HepG2 (cell line): Measurements from ENCODE around the gene PHF8. TPM values are rescaled to one million over a fixed set of nuclear protein-coding genes. Genes with fewer than 3 reads are reported as not detected.

Experiments
- CSRNP1 ChIP-seq: sonication (generic); formaldehyde crosslinking; IDR thresholded peaks from 2 replicates; pipeline ENCODE4 v1.8.1; 2023; ENCODE audit warnings: mild to moderate bottlenecking, missing genetic modification reagents
- DRAP1 ChIP-seq: IDR thresholded peaks from 2 replicates; pipeline ENCODE4 v1.6.1; 2016; ENCODE audit warnings: missing genetic modification reagents, missing compliant biosample characterization
- ELF1 ChIP-seq: sonication (generic); formaldehyde crosslinking; IDR thresholded peaks from 2 replicates; pipeline ENCODE4 v1.4.0; 2020; ENCODE audit warnings: missing genetic modification reagents
- HNF4A ChIP-seq: sonication (generic); formaldehyde crosslinking; IDR thresholded peaks from 2 replicates; pipeline ENCODE4 v1.4.0; 2020; ENCODE audit warnings: missing genetic modification reagents
- IRF9 ChIP-seq: sonication (generic); formaldehyde crosslinking; IDR thresholded peaks from 2 replicates; pipeline ENCODE4 v1.8.0; 2022; ENCODE audit warnings: missing genetic modification reagents, mild to moderate bottlenecking, borderline replicate concordance
- KMT2A ChIP-seq: sonication (generic); formaldehyde crosslinking; IDR thresholded peaks from 2 replicates; pipeline ENCODE4 v1.4.0; 2020; ENCODE audit warnings: missing genetic modification reagents
- MNT ChIP-seq: fragments of 450-650 bp; IDR thresholded peaks from 2 replicates; pipeline ENCODE4 v1.6.1; 2016
- MYC ChIP-seq: sonication (generic); formaldehyde crosslinking; IDR thresholded peaks from 2 replicates; pipeline ENCODE4 v1.9.0; 2021; ENCODE audit warnings: missing genetic modification reagents, borderline replicate concordance
- TGIF2 ChIP-seq: IDR thresholded peaks from 2 replicates; pipeline ENCODE4 v1.6.1; 2016; ENCODE audit warnings: control low read depth, missing compliant biosample characterization
- THAP11 ChIP-seq: IDR thresholded peaks from 2 replicates; pipeline ENCODE4 v1.6.1; 2016; ENCODE audit warnings: missing biosample characterization, missing genetic modification reagents
- WIZ ChIP-seq: sonication (generic); formaldehyde crosslinking; IDR thresholded peaks from 2 replicates; pipeline ENCODE4 v1.5.1; 2020; ENCODE audit warnings: mild to moderate bottlenecking, missing genetic modification reagents
- ZHX1 ChIP-seq: sonication (generic); formaldehyde crosslinking; IDR thresholded peaks from 2 replicates; pipeline ENCODE4 v1.8.1; 2022; ENCODE audit warnings: low read depth, mild to moderate bottlenecking, missing genetic modification reagents
- ZNF260 ChIP-seq: sonication (generic); formaldehyde crosslinking; IDR thresholded peaks from 2 replicates; pipeline ENCODE4 v1.4.0; 2020; ENCODE audit warnings: missing genetic modification reagents, low read depth, mild to moderate bottlenecking, borderline replicate concordance
- ZNF431 ChIP-seq: sonication (generic); formaldehyde crosslinking; IDR thresholded peaks from 2 replicates; pipeline ENCODE4 v1.9.0; 2022; ENCODE audit warnings: missing genetic modification reagents, low read depth, mild to moderate bottlenecking, borderline replicate concordance
- ZNF501 ChIP-seq: sonication (generic); formaldehyde crosslinking; IDR thresholded peaks from 2 replicates; pipeline ENCODE4 v1.5.1; 2020; ENCODE audit warnings: mild to moderate bottlenecking, moderate library complexity, missing genetic modification reagents
- ZNF687 ChIP-seq: sonication (generic); formaldehyde crosslinking; IDR thresholded peaks from 2 replicates; pipeline ENCODE4 v1.5.1; 2020; ENCODE audit warnings: mild to moderate bottlenecking, missing genetic modification reagents, moderate library complexity
- polyA plus RNA-seq, 8 experiments: library from polyadenylated mRNA; depleted of rRNA in 3 of 8; stranded (reverse) in 7 of 8; unstranded in 1 of 8; fragments of >200 nt; fragmentation: Illumina TruSeq in 4 of 8; extraction: Trizol in 4 of 8; gene quantifications; 2 replicates each; pipeline versions ENCODE4 v1.2.1 to v1.2.3, GENCODE V29; 2011 to 2016; ENCODE audit warnings: low read depth in 4 of 8, missing spikeins in 1 of 8, mixed read lengths in 1 of 8; ENCODE audit not compliant: insufficient read depth in 1 of 8
- total RNA-seq, 5 experiments: library from RNA; depleted of rRNA; stranded (reverse); fragments of >200 nt; fragmentation: Illumina TruSeq; extraction: Trizol; gene quantifications; 2 replicates each; pipeline ENCODE4 v1.2.3, GENCODE V29; 2016; ENCODE audit warnings: low read depth in 1 of 5

PHF8 gene
- total and polyA plus RNA-seq, 2 of the 13 experiments (the other 11 are each of a cell fraction or from before 2014, with no cell fraction given) = 15.5 to 19.1 TPM

GRCh38 chrX:54044126-54044876 is at the start of gene PHF8 (continued):
- no peak for TF ChIP-seq MNT
- TF ChIP-seq KMT2A (CRISPR knock-in tag) = 0 out of 2 replicates have a peak, but pooled peaks have one; percentile 52
- peak; percentile 35 for TF ChIP-seq THAP11 (CRISPR knock-in tag)
- no peak for TF ChIP-seq ZNF431 (CRISPR knock-in tag)
- no peak for TF ChIP-seq WIZ (CRISPR knock-in tag)
- peak; percentile 66; the same call in 1 of the 2 replicates for TF ChIP-seq CSRNP1 (CRISPR knock-in tag)
- TF ChIP-seq DRAP1 (CRISPR knock-in tag) = peak; percentile 62; the same call in 1 of the 2 replicates
- TF ChIP-seq HNF4A = peak; percentile 39
- TF ChIP-seq TGIF2 (CRISPR knock-in tag) = no peak
- peak; percentile 62; the same call in 1 of the 2 replicates for TF ChIP-seq MYC (CRISPR knock-in tag)
- TF ChIP-seq ELF1 = peak; percentile 80
- peak; percentile 44 for TF ChIP-seq ZNF501
- no peak; the same call in 1 of the 2 replicates for TF ChIP-seq ZHX1 (CRISPR knock-in tag)
- TF ChIP-seq ZNF687 = peak; percentile 86
- no peak for TF ChIP-seq ZNF260 (CRISPR knock-in tag)
- 0 out of 2 replicates have a peak, but pooled peaks have one; percentile 27 for TF ChIP-seq IRF9 (CRISPR knock-in tag)
